Neuronal stem cell (in vitro differentiated cells): ENCODE measurements around the gene SLC38A7. TPM values are rescaled to one million over a fixed set of nuclear protein-coding genes. Genes with fewer than 3 reads are reported as not detected.

Experiments used
- DNase-seq: peaks from one replicate; pipeline ENCODE4 v3.0.0-alpha.2; 2013; ENCODE audit warnings: low spot score
- H2AFZ ChIP-seq: one replicate; pipeline ENCODE4 v1.6.1; 2013; ENCODE audit warnings: mild to moderate bottlenecking, low read length, inconsistent platforms
- H2AK5ac ChIP-seq: 2 replicates; pipeline ENCODE4 v1.6.1; 2013; ENCODE audit warnings: low read depth, mild to moderate bottlenecking, inconsistent platforms, low read length, moderate library complexity, mixed read lengths
- H2BK120ac ChIP-seq: 2 replicates; pipeline ENCODE4 v1.6.1; 2013; ENCODE audit warnings: low read depth, mild to moderate bottlenecking, inconsistent platforms, low read length, moderate library complexity, mixed read lengths
- H2BK12ac ChIP-seq: one replicate; pipeline ENCODE4 v1.6.1; 2013; ENCODE audit warnings: low read length, inconsistent platforms
- H2BK15ac ChIP-seq: 2 replicates; pipeline ENCODE4 v1.6.1; 2013; ENCODE audit warnings: mild to moderate bottlenecking, low read length, inconsistent platforms, mixed read lengths
- H2BK5ac ChIP-seq: one replicate; pipeline ENCODE4 v1.6.1; 2013; ENCODE audit warnings: inconsistent platforms, mild to moderate bottlenecking, low read length, moderate library complexity
- H3K14ac ChIP-seq: one replicate; pipeline ENCODE4 v1.6.1; 2013; ENCODE audit warnings: low read length, inconsistent platforms
- H3K18ac ChIP-seq: 2 replicates; pipeline ENCODE4 v1.6.1; 2013; ENCODE audit warnings: low read length, inconsistent platforms
- H3K23ac ChIP-seq: 2 replicates; pipeline ENCODE4 v1.6.1; 2013; ENCODE audit warnings: low read depth, mild to moderate bottlenecking, mixed read lengths, low read length, inconsistent platforms; ENCODE audit not compliant: poor library complexity
- H3K27ac ChIP-seq: replicated peaks from 3 replicates; pipeline ENCODE4 v1.5.1; 2013; ENCODE audit warnings: low read length, inconsistent platforms
- H3K27me3 ChIP-seq, 3 experiments: 2 replicates each; pipeline ENCODE4 v1.6.1; 2013; ENCODE audit warnings: low read length in 3 of 3, mild to moderate bottlenecking in 2 of 3, inconsistent platforms in 1 of 3, low read depth in 1 of 3, mixed read lengths in 1 of 3, moderate library complexity in 1 of 3; ENCODE audit not compliant: control insufficient read depth in 3 of 3, insufficient read depth in 3 of 3
- H3K36me3 ChIP-seq, 2 donors: replicated peaks in 1 of 2; 2 replicates each; pipeline ENCODE4 v1.6.1; 2013; ENCODE audit warnings: low read length in 2 of 2; ENCODE audit not compliant: control insufficient read depth in 2 of 2, insufficient read depth in 2 of 2
- H3K4ac ChIP-seq: 2 replicates; pipeline ENCODE4 v1.6.1; 2013; ENCODE audit warnings: inconsistent platforms, mild to moderate bottlenecking, low read length, moderate library complexity
- H3K4me1 ChIP-seq, 2 donors: 1 replicate in 1 of 2; 2 replicates in 1 of 2; pipeline ENCODE4 v1.6.1; 2013; ENCODE audit warnings: low read length in 2 of 2, low read depth in 1 of 2; ENCODE audit not compliant: control insufficient read depth in 2 of 2, insufficient read depth in 1 of 2
- H3K4me2 ChIP-seq: one replicate; pipeline ENCODE4 v1.6.1; 2013; ENCODE audit warnings: mild to moderate bottlenecking, low read length, inconsistent platforms; ENCODE audit not compliant: insufficient read depth, poor library complexity, severe bottlenecking
- H3K4me3 ChIP-seq, 2 donors: 2 replicates each; pipeline ENCODE4 v1.5.1; 2013; ENCODE audit warnings: low read length in 2 of 2, mild to moderate bottlenecking in 2 of 2, inconsistent platforms in 1 of 2, moderate library complexity in 1 of 2
- H3K79me1 ChIP-seq: one replicate; pipeline ENCODE4 v1.6.1; 2013; ENCODE audit warnings: low read depth, mild to moderate bottlenecking, inconsistent platforms, low read length, moderate library complexity
- H3K9ac ChIP-seq: one replicate; pipeline ENCODE4 v1.6.1; 2013; ENCODE audit warnings: mild to moderate bottlenecking, low read depth, low read length, inconsistent platforms; ENCODE audit not compliant: poor library complexity
- H3K9me3 ChIP-seq, 2 donors: replicated peaks in 1 of 2; 2 replicates each; pipeline versions ENCODE3 to v1.6.1; 2013; ENCODE audit warnings: low read length in 2 of 2, mild to moderate bottlenecking in 2 of 2, inconsistent platforms in 1 of 2, low read depth in 1 of 2, mixed read lengths in 1 of 2, moderate library complexity in 1 of 2; ENCODE audit not compliant: control insufficient read depth in 2 of 2, insufficient read depth in 1 of 2
- H4K8ac ChIP-seq: one replicate; pipeline ENCODE4 v1.6.1; 2013; ENCODE audit warnings: low read depth, mild to moderate bottlenecking, inconsistent platforms, low read length, moderate library complexity
- H4K91ac ChIP-seq: one replicate; pipeline ENCODE4 v1.6.1; 2013; ENCODE audit warnings: low read length, low read depth, mild to moderate bottlenecking, inconsistent platforms; ENCODE audit not compliant: poor library complexity
- WGBS, 2 donors: extraction: QIAGEN DNeasy Blood & Tissue Kit; methylation state at CpG; one replicate each; pipeline ENCODE4 v1.1.7; 2013; ENCODE audit warnings: missing lambda C conversion rate in 2 of 2, mixed read lengths in 1 of 2; ENCODE audit not compliant: insufficient read length in 2 of 2, insufficient replicate concordance in 1 of 2; ENCODE audit errors: extremely low coverage in 2 of 2; 5-methylcytosine and 5-hydroxymethylcytosine counted together
- polyA plus RNA-seq, 2 experiments: library from polyadenylated mRNA; stranded (reverse); fragments of 200-250 nt; gene quantifications; one replicate each; pipeline ENCODE4 v1.2.3, GENCODE V29; 2013

The SLC38A7 gene, protein sequence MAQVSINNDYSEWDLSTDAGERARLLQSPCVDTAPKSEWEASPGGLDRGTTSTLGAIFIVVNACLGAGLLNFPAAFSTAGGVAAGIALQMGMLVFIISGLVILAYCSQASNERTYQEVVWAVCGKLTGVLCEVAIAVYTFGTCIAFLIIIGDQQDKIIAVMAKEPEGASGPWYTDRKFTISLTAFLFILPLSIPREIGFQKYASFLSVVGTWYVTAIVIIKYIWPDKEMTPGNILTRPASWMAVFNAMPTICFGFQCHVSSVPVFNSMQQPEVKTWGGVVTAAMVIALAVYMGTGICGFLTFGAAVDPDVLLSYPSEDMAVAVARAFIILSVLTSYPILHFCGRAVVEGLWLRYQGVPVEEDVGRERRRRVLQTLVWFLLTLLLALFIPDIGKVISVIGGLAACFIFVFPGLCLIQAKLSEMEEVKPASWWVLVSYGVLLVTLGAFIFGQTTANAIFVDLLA
- polyA plus RNA-seq (2013, experiment 1 of 2), result 6.3 TPM
- polyA plus RNA-seq (2013, experiment 2 of 2), result 6.3 TPM

DNA sequence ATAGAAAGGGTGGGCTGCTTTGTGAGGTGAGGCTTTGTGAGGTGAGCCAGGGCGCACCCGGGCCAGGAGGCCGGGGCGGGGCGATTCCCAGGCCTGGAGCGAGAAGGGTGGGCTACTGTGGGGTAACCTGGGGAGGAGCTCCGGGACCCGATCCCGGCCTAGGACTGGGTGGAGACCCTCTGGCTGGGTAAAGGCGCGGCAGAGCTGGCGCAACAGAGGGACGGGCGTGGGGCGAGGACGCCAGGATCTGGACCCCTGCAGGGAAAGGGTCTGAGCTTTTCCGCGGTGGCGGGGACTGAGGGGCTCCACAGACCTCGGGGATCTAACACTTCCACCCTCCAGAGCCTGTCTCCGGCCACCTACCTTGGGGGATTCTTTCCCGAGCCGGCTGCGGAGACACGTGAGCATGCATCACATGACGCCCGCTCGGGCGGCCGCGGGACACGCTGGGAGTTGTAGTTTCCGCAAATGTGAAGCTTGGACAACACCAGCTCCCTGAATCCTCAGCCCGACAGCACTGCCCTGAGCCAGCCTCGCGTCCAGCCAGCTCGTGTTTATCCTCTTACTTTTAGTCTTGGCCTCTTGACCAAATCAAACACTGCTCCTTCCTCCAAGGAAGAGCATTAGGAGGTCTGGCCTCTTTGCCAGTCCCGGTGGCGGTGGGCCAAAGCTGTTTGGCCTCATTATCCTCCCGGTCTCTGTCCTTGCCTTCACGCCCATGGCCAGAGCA is at the start of gene SLC38A7:
Gene SLC38A7 (minus strand): TSS at position 417 of the 730 bp plus-strand sequence. CDS start 4,644 bp downstream, outside the sequence.
- Histone ChIP-seq H3K27me3 (peaks cover 0 to 2% (median 0%) of the 10 kb centered on the region in 3 experiments), H2BK15ac (no peak within 1 kb of the TSS), H3K14ac (no peak within 1 kb of the TSS), H3K4me2 (peak within 1 kb of the TSS; percentile 90), H3K9ac (peak within 1 kb of the TSS; percentile 85), H3K36me3 (peaks cover 3 to 7% of the 10 kb centered on the region in 2 donors), H3K27ac (no peak within 1 kb of the TSS), H3K4me3 (peak within 1 kb of the TSS; percentile 80 to 96), H3K18ac (peak within 1 kb of the TSS; percentile 84), H3K4me1 (peaks cover 6 to 7% of the 10 kb centered on the region in 2 donors), H4K91ac (no peak within 1 kb of the TSS), H2BK120ac (peak within 1 kb of the TSS; percentile 69), H2AFZ (peak within 1 kb of the TSS; percentile 95), H3K23ac (peak within 1 kb of the TSS; percentile 75), H4K8ac (no peak within 1 kb of the TSS), H2AK5ac (peak within 1 kb of the TSS; percentile 67), H2BK5ac (no peak within 1 kb of the TSS), H3K4ac (no peak within 1 kb of the TSS), H3K9me3 (no peaks in the 10 kb centered on the region), H2BK12ac (no peak within 1 kb of the TSS), H3K79me1 (peaks cover 2% of the 10 kb centered on the region)
- WGBS, 2 donors, result no CpG with 5 or more reads among the region's 41 CpGs
- DNase-seq, result peak; percentile 75

DNA sequence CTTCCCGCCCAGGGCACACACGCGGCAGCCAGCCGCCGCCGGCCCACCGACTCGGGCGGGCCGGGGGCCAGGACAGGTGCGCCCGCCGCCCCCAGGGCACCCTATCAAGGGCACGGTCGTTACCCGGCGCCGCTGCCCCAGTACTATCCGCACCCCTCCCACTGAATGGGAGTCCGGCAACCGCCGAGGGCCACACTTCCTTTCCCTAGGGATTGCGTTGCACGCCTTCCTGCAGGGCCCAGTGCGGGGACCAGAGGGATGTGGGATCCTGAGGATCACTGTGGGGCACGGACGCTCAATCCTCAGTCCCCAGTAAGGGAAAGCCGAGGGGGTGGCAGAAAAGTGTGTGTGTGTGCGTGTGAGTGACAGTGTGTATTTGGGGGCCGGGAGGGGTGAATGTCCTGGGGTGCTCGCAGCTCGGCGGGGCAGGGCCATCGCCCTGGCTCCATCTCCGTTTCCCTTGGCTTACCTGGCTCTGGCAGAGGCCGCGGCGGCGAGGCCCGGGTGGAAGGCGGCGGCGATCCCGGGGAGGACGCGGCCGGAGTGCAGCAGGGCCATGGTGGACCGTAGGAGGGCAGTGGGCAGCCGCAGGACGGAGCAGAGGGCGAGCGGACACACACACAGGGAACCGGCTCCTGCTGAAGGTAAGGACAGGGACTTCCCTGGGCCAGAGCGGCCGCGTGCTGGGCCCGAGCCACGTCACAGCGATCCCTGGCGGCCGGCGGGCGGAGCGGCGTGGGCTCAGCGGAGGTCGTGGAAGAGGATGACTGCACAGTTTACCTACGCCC is 49.3 kb upstream of the SLC38A7 start, which contains the start of gene GOT2:
Gene GOT2 (minus strand): TSS at position 646 of the 788 bp plus-strand sequence. CDS start 88 bp downstream, at position 558.
- Histone ChIP-seq H2AFZ (peak within 1 kb of the TSS; percentile 95), H3K18ac (peak within 1 kb of the TSS; percentile 98), H3K36me3 (peaks cover 0 to 21% of the 10 kb centered on the region in 2 donors), H3K4ac (no peak within 1 kb of the TSS), H3K27me3 (peaks cover 0 to 4% (median 0%) of the 10 kb centered on the region in 3 experiments), H3K9me3 (no peaks in the 10 kb centered on the region), H3K4me2 (peak within 1 kb of the TSS; percentile 66), H4K91ac (no peak within 1 kb of the TSS), H3K14ac (peak within 1 kb of the TSS; percentile 100), H3K23ac (peak within 1 kb of the TSS; percentile 96), H2BK12ac (no peak within 1 kb of the TSS), H3K9ac (peak within 1 kb of the TSS; percentile 98), H3K79me1 (peaks cover 5% of the 10 kb centered on the region), H2BK15ac (no peak within 1 kb of the TSS), H3K27ac (peak within 1 kb of the TSS; percentile 53), H2AK5ac (peak within 1 kb of the TSS; percentile 72), H2BK5ac (peak within 1 kb of the TSS; percentile 35), H4K8ac (peak within 1 kb of the TSS; percentile 74), H3K4me3 (peak within 1 kb of the TSS; percentile 74 to 99), H3K4me1 (peaks cover 5 to 9% of the 10 kb centered on the region in 2 donors), H2BK120ac (no peak within 1 kb of the TSS)
- no CpG with 5 or more reads among the region's 68 CpGs for WGBS, 2 donors
- DNase-seq, result peak; percentile 76

DNA sequence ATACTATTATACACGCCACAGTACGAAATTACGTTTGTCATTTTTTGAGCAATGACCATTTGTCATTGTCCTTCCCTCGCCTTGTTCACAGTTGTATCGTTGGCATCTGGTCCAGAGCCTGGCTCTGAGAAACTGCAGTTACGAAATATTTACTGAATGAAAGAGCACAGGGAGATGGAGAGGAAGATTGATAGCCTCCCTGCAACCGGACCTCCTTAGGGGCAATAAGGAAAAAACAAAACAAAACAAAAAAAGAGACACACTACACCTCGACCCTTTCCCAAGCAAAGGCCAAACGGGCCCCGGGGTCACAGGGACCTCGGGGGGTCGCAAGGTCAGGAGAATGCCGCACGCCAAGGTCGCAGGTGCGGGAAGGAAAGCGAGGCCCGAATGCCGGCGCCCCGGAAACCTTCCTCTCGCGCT is 48.7 kb upstream of the SLC38A7 start:
- H3K23ac ChIP-seq, result peak overlapping the region; percentile 96
- H3K9me3 ChIP-seq, result no peaks in the 10 kb centered on the region
- no peak overlapping the region for H3K27ac ChIP-seq
- DNase-seq, result no peak
- no CpG with 5 or more reads among the region's 23 CpGs for WGBS, 2 donors
- H3K9ac ChIP-seq, result peak overlapping the region; percentile 98
- H3K4me3 ChIP-seq, result peak overlapping the region; percentile 74 to 99
- H4K8ac ChIP-seq, result no peak overlapping the region
- peak overlapping the region; percentile 66 for H3K4me2 ChIP-seq
- H2BK12ac ChIP-seq, result no peak overlapping the region
- H3K4ac ChIP-seq, result no peak overlapping the region
- H2AK5ac ChIP-seq, result peak overlapping the region; percentile 72
- peak overlapping the region; percentile 98 for H3K18ac ChIP-seq
- H3K36me3 ChIP-seq, result peaks cover 3 to 21% of the 10 kb centered on the region in 2 donors
- H2BK15ac ChIP-seq, result no peak overlapping the region
- no peak overlapping the region for H4K91ac ChIP-seq
- H2BK5ac ChIP-seq, result peak overlapping the region; percentile 35
- peak overlapping the region; percentile 95 for H2AFZ ChIP-seq
- H2BK120ac ChIP-seq, result no peak overlapping the region
- H3K79me1 ChIP-seq, result peaks cover 5% of the 10 kb centered on the region
- H3K14ac ChIP-seq, result peak overlapping the region; percentile 100
- H3K4me1 ChIP-seq, result peaks cover 5 to 9% of the 10 kb centered on the region in 2 donors
- H3K27me3 ChIP-seq, result no peaks in the 10 kb centered on the region
